Measurements from ENCODE around the gene VIPR2. TPM values are rescaled to one million over a fixed set of nuclear protein-coding genes. Genes with fewer than 3 reads are reported as not detected.
A peak's percentile ranks its signal among the peaks of the same experiment; 100 is the strongest.

Gene VIPR2
- total RNA-seq, 4 donors from 2014 or later: 0.32 to 0.34 (median 0.32) TPM; not detected in 1

DNA sequence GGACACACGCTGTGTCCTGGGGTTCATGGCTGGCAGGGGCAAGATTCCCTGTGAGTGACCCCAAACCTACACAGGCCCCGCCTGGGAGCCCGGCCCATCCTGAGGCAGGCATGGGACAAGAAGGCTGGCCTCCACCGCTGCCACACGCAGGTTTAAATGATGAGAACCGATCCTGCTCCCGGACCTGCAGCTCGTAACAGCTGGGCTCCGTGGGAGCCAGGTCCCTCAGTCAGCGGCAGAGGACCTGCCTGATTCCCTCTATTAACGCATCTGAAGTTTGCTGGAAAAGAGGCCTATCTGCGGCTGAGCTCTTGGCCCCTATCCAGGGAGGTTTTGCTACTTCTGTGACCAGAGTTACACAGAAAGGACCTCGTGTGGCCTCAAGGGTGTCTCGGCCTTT is 112.3 kb downstream of the VIPR2 start:
- H3K4me3 ChIP-seq (ENCODE audit: low read depth, poor library complexity, severe bottlenecking): no peak overlapping the region
- TF ChIP-seq POLR2A (IDR thresholded peaks at IDR 0.05): no peak
- no peak for TF ChIP-seq CTCF (IDR thresholded peaks at IDR 0.05)
- 84 to 93% methylated on average over 14 of the region's 14 CpGs for WGBS, 2 donors
- intact Hi-C loops (cut with DNase I; ENCODE audit: low total_unique reads): no loop called here
- peak in 1 of 2 donors; percentile 66 for DNase-seq (ENCODE audit: low spot score in 2 of 2)

DNA sequence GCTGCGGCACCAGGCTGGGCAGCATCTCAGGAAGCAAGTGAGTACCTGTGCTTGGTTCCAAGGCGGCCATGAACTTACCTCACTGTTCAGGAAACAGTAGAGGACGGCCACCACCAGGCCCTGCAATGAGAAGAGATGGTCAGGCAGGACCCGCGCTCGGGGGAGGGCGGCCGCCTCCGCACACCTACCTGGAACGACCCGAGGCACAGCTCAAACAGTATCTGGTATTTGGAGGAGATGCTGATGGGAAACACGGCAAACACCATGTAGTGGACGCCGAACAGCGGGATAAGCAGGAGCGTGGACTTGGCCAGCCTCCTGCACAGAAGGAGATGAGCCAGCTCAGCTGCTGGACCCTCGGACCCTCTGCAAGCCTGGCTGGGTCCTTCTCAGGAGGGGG is 112.9 kb downstream of the VIPR2 start:
- no peak overlapping the region for H3K4me3 ChIP-seq (ENCODE audit: low read depth, poor library complexity, severe bottlenecking)
- no peak for TF ChIP-seq POLR2A (IDR thresholded peaks at IDR 0.05)
- no peak for TF ChIP-seq CTCF (IDR thresholded peaks at IDR 0.05)
- DNase-seq (ENCODE audit: low spot score in 2 of 2): peak in 1 of 2 donors; percentile 79
- intact Hi-C loops (cut with DNase I; ENCODE audit: low total_unique reads): no loop called here
- 93 to 94% methylated on average over 17 of the region's 17 CpGs for WGBS, 2 donors

DNA sequence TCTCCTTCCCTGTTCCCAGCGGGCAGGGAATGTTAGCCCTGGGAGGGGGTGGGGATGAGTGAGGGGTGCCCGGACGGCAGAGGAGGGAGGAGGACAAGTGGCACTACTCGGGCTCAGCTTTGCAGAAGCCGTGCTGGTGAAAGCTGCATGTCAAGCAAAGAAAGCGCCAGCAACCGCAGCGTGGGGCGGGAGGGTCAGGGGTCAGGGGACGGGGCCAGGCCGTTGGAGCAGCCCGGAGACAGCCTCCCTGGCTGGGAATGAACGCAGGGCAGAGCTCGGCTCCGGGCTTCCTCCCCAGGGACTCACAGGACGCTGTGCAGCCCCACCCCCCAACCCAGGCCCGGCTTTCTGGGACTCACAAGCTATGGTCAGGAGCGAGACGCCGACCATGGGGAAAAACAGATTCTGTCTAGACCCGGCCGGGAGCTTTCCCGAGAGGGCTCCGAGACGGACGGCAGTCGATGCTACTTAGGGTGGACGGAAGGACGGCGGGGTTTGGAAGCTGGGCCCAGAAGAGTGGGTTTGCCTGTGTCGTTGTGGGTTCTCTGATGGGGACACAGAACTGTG is 113.4 kb downstream of the VIPR2 start:
- intact Hi-C loops (cut with DNase I; ENCODE audit: low total_unique reads): no loop called here
- 65 to 71% methylated on average over 31 of the region's 31 CpGs for WGBS, 2 donors
- TF ChIP-seq POLR2A (IDR thresholded peaks at IDR 0.05) (no peak), CTCF (IDR thresholded peaks at IDR 0.05) (no peak)
- DNase-seq (ENCODE audit: low spot score in 2 of 2): peak in 1 of 2 donors; percentile 84
- H3K4me3 ChIP-seq (ENCODE audit: low read depth, poor library complexity, severe bottlenecking): no peak overlapping the region

DNA sequence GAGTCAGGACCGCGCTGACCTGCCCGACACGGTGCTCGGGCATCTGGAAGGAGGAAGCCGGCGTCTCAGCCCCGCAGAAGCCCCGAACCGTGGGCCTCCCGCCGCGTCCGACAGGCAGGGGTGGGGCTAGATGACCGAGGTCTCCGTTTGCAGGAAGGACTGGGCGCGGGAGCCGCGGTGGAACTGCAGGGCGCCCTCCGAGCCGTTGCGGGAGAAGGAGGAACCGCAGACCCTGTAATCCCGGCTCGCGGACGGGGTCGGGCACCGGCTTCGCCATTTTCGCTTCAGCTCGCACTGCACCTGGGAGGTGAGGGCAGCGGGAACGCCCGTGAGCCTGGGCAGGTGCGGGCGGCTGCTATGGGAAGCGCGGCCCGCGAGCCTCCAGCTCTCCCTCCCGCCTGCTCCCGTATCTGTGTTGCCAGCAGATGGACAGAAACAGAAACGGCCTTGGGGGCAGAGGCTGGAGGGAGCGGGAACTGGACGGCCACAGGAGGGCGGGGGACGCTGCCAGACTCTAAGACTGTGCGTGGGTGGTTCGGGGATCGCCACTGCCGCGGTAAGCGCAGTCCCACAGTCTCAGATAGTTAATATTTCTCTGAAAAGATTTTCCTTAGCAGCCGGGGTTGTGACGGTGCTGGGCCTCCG is 114.1 kb downstream of the VIPR2 start:
- peak; percentile 13 to 88 for DNase-seq (ENCODE audit: low spot score in 2 of 2)
- TF ChIP-seq POLR2A (IDR thresholded peaks at IDR 0.05) (no peak), CTCF (IDR thresholded peaks at IDR 0.05) (no peak)
- intact Hi-C loops (cut with DNase I; ENCODE audit: low total_unique reads): no loop called here
- peak overlapping the region; percentile 32 for H3K4me3 ChIP-seq (ENCODE audit: low read depth, poor library complexity, severe bottlenecking)
- 9 to 14% methylated on average over 38 to 54 of the region's 59 CpGs for WGBS, 2 donors

GRCh38 chr7:159028508-159029401 is 115.9 kb downstream of the VIPR2 start:
- TF ChIP-seq CTCF (IDR thresholded peaks at IDR 0.05): no peak
- TF ChIP-seq POLR2A (IDR thresholded peaks at IDR 0.05): no peak
- peak in 1 of 2 donors; percentile 81 for DNase-seq (ENCODE audit: low spot score in 2 of 2)
- 85 to 86% methylated on average over 26 of the region's 26 CpGs for WGBS, 2 donors
- intact Hi-C loops (cut with DNase I; ENCODE audit: low total_unique reads): no loop called here
- H3K4me3 ChIP-seq (ENCODE audit: low read depth, poor library complexity, severe bottlenecking): no peak overlapping the region
